Type B pancreatic cell (in vitro differentiated cells): ENCODE data around the gene WDCP. TPM values are rescaled to one million over a fixed set of nuclear protein-coding genes. Genes with fewer than 3 reads are reported as not detected.
A peak's percentile ranks its signal among the peaks of the same experiment; 100 is the strongest.

ENCODE experiments used
- DNase-seq: peaks from one replicate; pipeline ENCODE4 v3.0.0; 2021; ENCODE audit warnings: mixed read lengths; ENCODE audit not compliant: unreplicated experiment; ENCODE audit errors: extremely low spot score
- H3K27ac Mint-ChIP-seq: 2 replicates; pipeline ENCODE4 v1.8.0; 2021; ENCODE audit warnings: mild to moderate bottlenecking, mixed read lengths
- H3K27me3 Mint-ChIP-seq: 2 replicates; pipeline ENCODE4 v1.8.0; 2021; ENCODE audit warnings: mixed read lengths
- H3K36me3 Mint-ChIP-seq: 2 replicates; pipeline ENCODE4 v1.8.0; 2021; ENCODE audit warnings: mixed read lengths
- H3K4me1 Mint-ChIP-seq: one replicate; pipeline ENCODE4 v1.8.0; 2021; ENCODE audit warnings: mixed read lengths; ENCODE audit not compliant: unreplicated experiment
- H3K4me3 Mint-ChIP-seq: 2 replicates; pipeline ENCODE4 v1.8.0; 2021; ENCODE audit warnings: mild to moderate bottlenecking, mixed read lengths
- H3K9me3 Mint-ChIP-seq: 2 replicates; pipeline ENCODE4 v1.8.0; 2021; ENCODE audit warnings: mixed read lengths
- total RNA-seq: library from RNA; stranded (reverse); gene quantifications from 2 replicates; pipeline ENCODE4 v1.2.1, GENCODE V29; 2021; ENCODE audit warnings: low replicate concordance
- TF ChIP-seq, protein P1 (sequence below): fragments of 200-600 bp; sonication (generic); conservative IDR thresholded peaks from 2 replicates; pipeline ENCODE4 v1.5.0; 2021; ENCODE audit warnings: antibody characterized with exemption, mild to moderate bottlenecking

The WDCP gene
- total RNA-seq, 1 donor from 2014 or later = 24.6 TPM

DNA sequence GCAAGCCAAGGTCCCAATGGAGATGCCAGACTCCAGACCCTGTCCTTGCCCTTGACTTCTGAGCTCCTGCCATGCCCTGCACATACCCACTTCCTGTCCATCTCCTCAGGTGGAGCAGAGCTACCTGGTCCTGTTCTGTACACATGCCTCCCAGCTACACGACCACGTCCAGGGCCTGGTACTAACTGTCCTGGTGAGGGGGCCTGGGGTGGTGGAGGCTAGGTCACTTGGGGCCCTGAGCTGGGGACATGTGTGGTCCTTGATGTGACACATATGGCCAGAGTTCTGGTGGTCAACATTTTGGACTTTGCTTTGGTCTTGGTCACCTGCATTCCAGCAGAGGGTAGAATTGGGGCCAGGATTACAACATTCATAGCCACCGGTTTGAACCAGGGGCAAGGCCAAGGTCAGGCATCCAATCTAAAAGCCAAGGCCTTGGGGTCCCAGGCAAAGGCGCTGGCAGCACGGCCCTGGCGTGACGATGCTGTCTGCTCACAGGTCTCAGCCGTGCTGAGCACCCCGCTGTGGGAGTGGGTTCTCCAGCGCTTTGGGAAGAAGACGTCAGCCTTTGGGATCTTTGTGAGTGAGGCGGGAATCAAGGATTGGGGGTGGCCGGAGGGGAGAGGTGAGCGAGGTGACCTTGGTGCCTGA, 24.7 kb downstream of the WDCP start:
- Mint-ChIP-seq H3K27ac (no peak overlapping the region), H3K36me3 (no peaks in the 10 kb centered on the region), H3K4me1 (no peaks in the 10 kb centered on the region), H3K4me3 (no peak overlapping the region), H3K9me3 (no peaks in the 10 kb centered on the region), H3K27me3 (no peaks in the 10 kb centered on the region)
- TF ChIP-seq, protein P1, sequence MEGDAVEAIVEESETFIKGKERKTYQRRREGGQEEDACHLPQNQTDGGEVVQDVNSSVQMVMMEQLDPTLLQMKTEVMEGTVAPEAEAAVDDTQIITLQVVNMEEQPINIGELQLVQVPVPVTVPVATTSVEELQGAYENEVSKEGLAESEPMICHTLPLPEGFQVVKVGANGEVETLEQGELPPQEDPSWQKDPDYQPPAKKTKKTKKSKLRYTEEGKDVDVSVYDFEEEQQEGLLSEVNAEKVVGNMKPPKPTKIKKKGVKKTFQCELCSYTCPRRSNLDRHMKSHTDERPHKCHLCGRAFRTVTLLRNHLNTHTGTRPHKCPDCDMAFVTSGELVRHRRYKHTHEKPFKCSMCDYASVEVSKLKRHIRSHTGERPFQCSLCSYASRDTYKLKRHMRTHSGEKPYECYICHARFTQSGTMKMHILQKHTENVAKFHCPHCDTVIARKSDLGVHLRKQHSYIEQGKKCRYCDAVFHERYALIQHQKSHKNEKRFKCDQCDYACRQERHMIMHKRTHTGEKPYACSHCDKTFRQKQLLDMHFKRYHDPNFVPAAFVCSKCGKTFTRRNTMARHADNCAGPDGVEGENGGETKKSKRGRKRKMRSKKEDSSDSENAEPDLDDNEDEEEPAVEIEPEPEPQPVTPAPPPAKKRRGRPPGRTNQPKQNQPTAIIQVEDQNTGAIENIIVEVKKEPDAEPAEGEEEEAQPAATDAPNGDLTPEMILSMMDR = no peak
- DNase-seq = no peak

DNA sequence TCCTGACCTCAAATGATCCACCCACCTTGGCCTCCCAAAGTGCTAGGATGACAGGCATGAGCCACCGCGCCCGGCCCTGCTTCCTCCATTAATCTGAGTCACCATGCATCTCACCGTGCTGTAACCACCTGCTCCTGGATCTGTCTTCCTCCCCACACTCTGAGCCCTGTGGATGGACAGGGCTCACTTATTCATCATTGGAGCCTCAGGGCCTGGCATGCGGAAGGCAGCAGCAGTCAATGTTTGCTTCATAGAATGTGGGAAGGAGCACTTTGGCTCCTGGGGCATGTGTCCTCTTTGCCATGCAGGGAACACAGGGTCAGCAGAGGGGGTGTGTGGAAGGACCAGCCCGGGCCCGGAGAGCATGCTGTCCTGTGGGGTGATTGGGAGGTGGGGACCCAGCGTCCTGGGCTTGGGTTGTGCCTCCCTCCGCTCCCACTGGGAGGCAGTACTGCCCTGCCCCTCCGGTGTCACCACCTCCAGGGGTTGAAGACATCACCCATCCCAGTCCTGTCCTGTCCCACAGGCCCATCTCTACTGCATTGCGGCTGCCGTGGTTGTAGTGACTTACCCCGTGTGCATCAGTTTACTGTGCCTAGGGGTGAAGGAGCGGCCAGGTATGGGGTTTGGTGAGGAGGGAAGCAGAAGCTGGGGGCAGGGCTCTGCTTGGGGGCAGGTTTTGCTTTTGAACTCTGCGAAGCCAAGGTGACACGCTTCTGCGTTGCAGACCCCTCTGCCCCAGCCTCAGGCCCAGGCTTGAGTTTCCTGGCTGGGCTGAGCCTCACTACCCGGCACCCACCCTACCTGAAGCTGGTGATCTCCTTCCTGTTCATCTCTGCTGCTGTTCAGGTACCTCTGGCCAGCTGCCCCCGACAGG, 25.8 kb downstream of the WDCP start:
- Mint-ChIP-seq H3K9me3 (no peaks in the 10 kb centered on the region), H3K27me3 (no peaks in the 10 kb centered on the region), H3K4me3 (no peak overlapping the region), H3K36me3 (no peaks in the 10 kb centered on the region), H3K4me1 (no peaks in the 10 kb centered on the region), H3K27ac (no peak overlapping the region)
- no peak for DNase-seq
- TF ChIP-seq, protein P1 = peak; percentile 46

DNA sequence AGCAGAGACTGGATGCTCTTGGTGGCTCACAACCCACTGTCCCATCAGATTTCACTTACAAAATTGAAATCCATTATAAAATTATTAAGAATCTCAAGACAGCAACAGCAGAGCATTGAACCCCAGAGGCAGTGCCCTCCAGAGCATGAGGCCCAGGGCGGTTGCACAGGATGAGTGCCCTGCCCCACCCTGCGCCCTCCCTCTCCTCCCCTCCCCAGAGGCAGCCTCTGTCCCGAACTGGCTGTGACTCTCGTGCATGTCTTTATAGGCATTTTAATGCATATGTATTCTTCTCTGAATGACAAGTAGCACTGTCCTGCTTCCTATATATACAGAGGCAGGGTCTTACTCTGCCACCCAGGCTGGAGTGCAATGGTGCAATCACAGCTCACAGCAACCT, 26.9 kb downstream of the WDCP start:
- no peaks in the 10 kb centered on the region for H3K9me3 Mint-ChIP-seq
- no peaks in the 10 kb centered on the region for H3K36me3 Mint-ChIP-seq
- H3K27ac Mint-ChIP-seq = no peak overlapping the region
- H3K4me1 Mint-ChIP-seq = no peaks in the 10 kb centered on the region
- no peak for DNase-seq
- TF ChIP-seq, protein P1 = no peak
- H3K4me3 Mint-ChIP-seq = no peak overlapping the region
- H3K27me3 Mint-ChIP-seq = no peaks in the 10 kb centered on the region

DNA sequence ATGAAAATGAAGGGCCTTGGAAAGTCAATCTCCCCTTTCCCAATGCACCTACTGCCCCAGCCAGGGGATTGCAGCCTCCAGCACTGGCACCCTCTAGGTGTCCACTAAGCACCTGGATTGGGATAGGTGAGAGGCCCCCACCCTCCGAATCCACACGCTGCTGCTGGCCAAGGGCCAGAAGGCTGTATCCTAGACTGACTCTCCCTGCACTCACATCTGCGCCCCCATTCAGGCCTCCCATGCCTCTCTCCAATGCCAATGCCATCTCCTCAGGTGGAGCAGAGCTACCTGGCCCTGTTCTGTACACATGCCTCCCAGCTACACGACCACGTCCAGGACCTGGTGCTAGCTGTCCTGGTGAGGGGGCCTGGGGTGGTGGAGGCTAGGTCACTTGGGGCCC, 27.5 kb downstream of the WDCP start:
- H3K9me3 Mint-ChIP-seq = no peaks in the 10 kb centered on the region
- H3K27me3 Mint-ChIP-seq = no peaks in the 10 kb centered on the region
- H3K4me1 Mint-ChIP-seq = no peaks in the 10 kb centered on the region
- TF ChIP-seq, protein P1 = no peak
- no peaks in the 10 kb centered on the region for H3K36me3 Mint-ChIP-seq
- DNase-seq = no peak
- no peak overlapping the region for H3K4me3 Mint-ChIP-seq
- H3K27ac Mint-ChIP-seq = no peak overlapping the region

DNA sequence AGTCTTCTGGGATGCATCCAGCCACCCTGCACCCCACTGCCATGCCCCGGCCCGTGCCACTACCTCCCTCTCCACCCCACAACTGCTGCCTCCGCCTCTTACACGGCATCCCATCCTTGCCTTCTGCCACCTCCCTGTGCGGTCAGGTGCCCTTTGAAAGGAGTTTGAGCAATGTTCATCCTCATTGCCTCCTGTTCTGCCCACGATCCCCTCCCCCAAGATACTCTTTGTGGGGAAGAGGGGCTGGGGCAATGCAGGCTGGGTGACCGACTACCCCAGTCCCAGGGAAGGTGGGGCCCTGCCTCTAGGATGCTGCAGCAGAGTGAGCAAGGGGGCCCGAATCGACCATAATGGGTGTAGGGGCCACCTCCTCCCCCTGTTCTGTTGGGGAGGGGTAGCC, 28.9 kb downstream of the WDCP start:
- Mint-ChIP-seq H3K36me3 (no peaks in the 10 kb centered on the region), H3K27ac (no peak overlapping the region), H3K9me3 (no peaks in the 10 kb centered on the region), H3K4me1 (no peaks in the 10 kb centered on the region), H3K27me3 (no peaks in the 10 kb centered on the region), H3K4me3 (no peak overlapping the region)
- no peak for DNase-seq
- TF ChIP-seq, protein P1 = no peak
